GM12891 (cell line): ENCODE results near the gene KRT26.

ENCODE experiments used
- PAX5 ChIP-seq: IDR thresholded peaks from 2 replicates; pipeline ENCODE4 v1.6.1; 2011; ENCODE audit warnings: low read length, moderate library complexity, mild to moderate bottlenecking; ENCODE audit not compliant: insufficient read depth, severe bottlenecking
- POLR2A ChIP-seq: IDR thresholded peaks from 2 replicates; pipeline ENCODE4 v1.6.1; 2011; ENCODE audit warnings: low read depth, low read length, control low read depth
- POLR2AphosphoS5 ChIP-seq: IDR thresholded peaks from 2 replicates; pipeline ENCODE4 v1.6.1; 2011; ENCODE audit warnings: low read depth, low read length, control low read depth
- POU2F2 ChIP-seq: IDR thresholded peaks from 2 replicates; pipeline ENCODE4 v1.6.1; 2011; ENCODE audit warnings: low read depth, mild to moderate bottlenecking, control low read depth, low read length, moderate library complexity
- SPI1 ChIP-seq: IDR thresholded peaks from 2 replicates; pipeline ENCODE4 v1.6.1; 2011; ENCODE audit warnings: low read depth, low read length, control low read depth
- TAF1 ChIP-seq: IDR thresholded peaks from 2 replicates; pipeline ENCODE4 v1.6.1; 2011; ENCODE audit warnings: low read depth, low read length, control low read depth

DNA sequence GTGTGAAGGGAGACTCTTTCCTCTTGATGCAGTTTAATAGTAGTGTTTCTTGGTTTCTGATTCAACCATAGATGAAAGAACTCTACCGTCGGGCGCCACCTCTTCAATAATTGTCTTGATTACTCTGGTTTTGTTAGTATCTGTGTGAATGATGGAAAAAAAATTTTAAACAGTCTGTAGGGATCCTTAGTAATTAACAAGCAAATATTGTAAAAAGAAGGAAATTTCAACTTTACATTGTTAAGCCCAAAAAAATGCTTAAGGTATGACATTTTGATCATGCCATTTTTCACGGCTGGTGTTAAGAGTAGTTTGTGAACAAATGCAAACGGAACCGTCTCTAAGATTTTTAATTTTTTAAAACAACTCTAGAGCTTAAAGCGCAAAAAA is 46.3 kb upstream of the KRT26 start:
- TF ChIP-seq POU2F2 = no peak
- TF ChIP-seq POLR2AphosphoS5 = no peak
- no peak for TF ChIP-seq TAF1
- TF ChIP-seq POLR2A = no peak
- TF ChIP-seq SPI1 = no peak
- no peak for TF ChIP-seq PAX5
